ENCODE data around the gene GNE.

DNA sequence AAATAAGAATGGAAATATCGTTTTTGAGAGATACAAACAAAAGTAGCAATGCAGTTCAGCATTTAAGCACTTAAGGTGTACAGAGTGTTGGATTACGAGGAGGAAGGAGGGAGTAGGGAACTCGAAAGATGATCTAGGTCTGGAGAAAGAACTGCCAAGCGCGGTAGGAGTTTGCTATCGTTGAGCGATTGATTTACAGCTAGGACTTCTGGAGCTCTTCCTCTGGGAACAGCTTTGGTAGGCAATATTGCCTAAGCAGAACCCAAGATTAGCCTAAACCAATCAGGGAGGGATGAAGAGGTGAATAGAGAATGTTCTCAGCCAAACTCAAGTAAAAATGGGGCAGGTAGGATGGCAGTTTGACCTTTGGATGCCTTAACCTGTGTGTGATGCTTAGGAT lies 66.6 kb downstream of the GNE start:
- TF ChIP-seq POLR2A (IDR thresholded peaks at IDR 0.05; ENCODE audit: low read depth, low read length) (no peak), POLR2AphosphoS5 (IDR thresholded peaks at IDR 0.05; ENCODE audit: low read depth, low read length) (no peak; the same call in 1 of the 2 replicates), TAF1 (IDR thresholded peaks at IDR 0.05; ENCODE audit: borderline replicate concordance, low read depth, low read length) (no peak)
